Smooth muscle cell (in vitro differentiated cells): ENCODE data around the gene ADAMTSL2. TPM values are rescaled to one million over a fixed set of nuclear protein-coding genes. Genes with fewer than 3 reads are reported as not detected.

ENCODE experiments used
- DNase-seq: peaks from one replicate; lab custom pipeline; 2025; ENCODE audit not compliant: unreplicated experiment; lab: John Stamatoyannopoulos, UW
- H2AFZ ChIP-seq: fragments of 200-600 bp; sonication (generic); 2 replicates; pipeline ENCODE4 v1.6.0; 2016; ENCODE audit warnings: antibody characterized with exemption, low read depth, mild to moderate bottlenecking
- H3F3A ChIP-seq: fragments of 200-600 bp; sonication (generic); 2 replicates; pipeline ENCODE4 v1.6.0; 2017; ENCODE audit warnings: antibody characterized with exemption, low read depth
- H3K27ac ChIP-seq: fragments of 200-600 bp; sonication (generic); 2 replicates; pipeline ENCODE4 v1.5.1; 2016; ENCODE audit warnings: low read depth, mild to moderate bottlenecking
- H3K27me3 ChIP-seq: fragments of 200-600 bp; sonication (generic); 2 replicates; pipeline ENCODE4 v1.6.1; 2016; ENCODE audit warnings: low read depth, mild to moderate bottlenecking
- H3K36me3 ChIP-seq: fragments of 200-600 bp; sonication (generic); 2 replicates; pipeline ENCODE4 v1.5.1; 2016; ENCODE audit warnings: low read depth
- H3K4me1 ChIP-seq: fragments of 200-600 bp; sonication (generic); 2 replicates; pipeline ENCODE4 v1.5.1; 2016; ENCODE audit warnings: low read depth
- H3K4me2 ChIP-seq: fragments of 200-600 bp; sonication (generic); 2 replicates; pipeline ENCODE4 v1.6.0; 2016; ENCODE audit warnings: mild to moderate bottlenecking
- H3K4me3 ChIP-seq: fragments of 200-600 bp; sonication (generic); 2 replicates; pipeline ENCODE4 v1.5.1; 2016; ENCODE audit warnings: mild to moderate bottlenecking
- H3K79me2 ChIP-seq: fragments of 200-600 bp; sonication (generic); 2 replicates; pipeline ENCODE4 v1.6.0; 2016; ENCODE audit warnings: low read depth, mild to moderate bottlenecking
- H3K9ac ChIP-seq: fragments of 200-600 bp; sonication (generic); 2 replicates; pipeline ENCODE4 v1.6.0; 2016; ENCODE audit warnings: low read depth
- H3K9me3 ChIP-seq: fragments of 200-600 bp; sonication (generic); replicated peaks from 2 replicates; pipeline ENCODE4 v1.5.1; 2016; ENCODE audit warnings: low read depth
- H4K20me1 ChIP-seq: fragments of 200-600 bp; sonication (generic); 2 replicates; pipeline ENCODE4 v1.6.0; 2016; ENCODE audit warnings: low read depth
- CTCF ChIP-seq: fragments of 200-600 bp; sonication (generic); IDR thresholded peaks from 2 replicates; pipeline ENCODE4 v1.5.1; 2017; ENCODE audit warnings: borderline replicate concordance, mild to moderate bottlenecking, antibody characterized with exemption; ENCODE audit not compliant: insufficient read depth, poor library complexity, severe bottlenecking
- WGBS: methylation state at CpG from one replicate; pipeline ENCODE4 v1.1.7; 2016; ENCODE audit warnings: low lambda C conversion rate; 5-methylcytosine and 5-hydroxymethylcytosine counted together
- polyA plus RNA-seq: library from polyadenylated mRNA; unstranded; fragments of >200 nt; fragmentation: Nextera tagmentation; extraction: Ambion mirVana; gene quantifications from 2 replicates; pipeline ENCODE4 v1.2.1, GENCODE V29; 2016
- total RNA-seq: library from RNA; depleted of rRNA; stranded (reverse); fragments of >200 nt; gene quantifications from 2 replicates; pipeline ENCODE4 v1.2.3, GENCODE V29; 2014

ADAMTSL2 gene
- total and polyA plus RNA-seq, 2 experiments from 2014 or later, result 8.1 to 10.5 TPM

DNA sequence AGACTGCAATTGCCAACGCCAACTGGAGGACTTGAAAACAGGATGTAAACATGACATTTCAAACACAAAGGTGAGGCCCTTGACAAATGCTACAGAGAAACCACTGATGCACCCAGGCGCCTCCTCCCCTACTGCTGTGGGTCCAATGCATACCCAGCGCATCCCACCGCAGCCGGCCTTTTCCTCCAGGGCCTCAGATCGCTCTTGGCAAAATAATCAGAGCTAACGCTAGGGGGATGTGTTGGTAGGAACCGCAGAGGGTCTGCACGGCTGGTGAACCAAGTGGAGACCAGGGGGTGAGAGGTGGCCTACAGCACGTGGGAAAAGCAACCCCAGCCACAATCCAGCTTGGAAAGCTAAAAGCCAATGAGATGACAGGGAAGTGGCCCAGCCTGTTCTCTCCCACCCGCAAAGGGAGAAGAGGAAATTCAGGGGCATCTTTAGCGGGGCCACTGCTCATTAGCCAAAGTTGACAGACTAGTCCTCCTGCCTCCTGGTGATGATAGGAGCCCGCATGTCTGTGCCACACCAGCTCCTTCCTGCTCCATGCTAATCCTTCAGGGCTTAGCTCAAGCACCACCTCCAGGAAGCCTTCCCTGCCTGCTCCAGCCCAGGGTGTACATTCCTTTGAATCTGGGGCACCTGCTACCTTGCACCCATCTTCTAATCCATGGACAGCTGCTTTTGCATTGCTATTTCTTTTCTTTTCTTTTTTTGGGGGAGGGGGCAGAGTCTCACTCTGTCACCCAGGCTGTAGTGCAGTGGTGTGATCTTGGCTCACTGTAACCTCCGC lies 68.8 kb downstream of the ADAMTSL2 start:
- Histone ChIP-seq H2AFZ (no peak overlapping the region), H3F3A (no peaks in the 10 kb centered on the region), H3K4me3 (no peak overlapping the region), H3K9ac (no peak overlapping the region), H4K20me1 (no peaks in the 10 kb centered on the region), H3K4me2 (no peak overlapping the region), H3K4me1 (no peaks in the 10 kb centered on the region), H3K27ac (no peak overlapping the region), H3K36me3 (no peaks in the 10 kb centered on the region), H3K9me3 (no peaks in the 10 kb centered on the region), H3K79me2 (no peaks in the 10 kb centered on the region), H3K27me3 (peaks cover under 1% of the 10 kb centered on the region)
- WGBS, result 81% methylated on average over 14 of the region's 14 CpGs
- no peak for DNase-seq
- no peak for TF ChIP-seq CTCF

GRCh38 chr9:133604214-133604613 lies 69.7 kb downstream of the ADAMTSL2 start:
- no peak overlapping the region for H2AFZ ChIP-seq
- no peak for TF ChIP-seq CTCF
- peaks cover 5% of the 10 kb centered on the region for H3K27me3 ChIP-seq
- no peaks in the 10 kb centered on the region for H3F3A ChIP-seq
- no peaks in the 10 kb centered on the region for H3K36me3 ChIP-seq
- no peaks in the 10 kb centered on the region for H3K9me3 ChIP-seq
- DNase-seq, result no peak
- H3K9ac ChIP-seq, result no peak overlapping the region
- no peak overlapping the region for H3K4me3 ChIP-seq
- H3K4me2 ChIP-seq, result no peak overlapping the region
- no peaks in the 10 kb centered on the region for H3K79me2 ChIP-seq
- H3K4me1 ChIP-seq, result no peaks in the 10 kb centered on the region
- H3K27ac ChIP-seq, result no peak overlapping the region
- H4K20me1 ChIP-seq, result no peaks in the 10 kb centered on the region
- WGBS, result 67% methylated on average over 5 of the region's 5 CpGs

DNA sequence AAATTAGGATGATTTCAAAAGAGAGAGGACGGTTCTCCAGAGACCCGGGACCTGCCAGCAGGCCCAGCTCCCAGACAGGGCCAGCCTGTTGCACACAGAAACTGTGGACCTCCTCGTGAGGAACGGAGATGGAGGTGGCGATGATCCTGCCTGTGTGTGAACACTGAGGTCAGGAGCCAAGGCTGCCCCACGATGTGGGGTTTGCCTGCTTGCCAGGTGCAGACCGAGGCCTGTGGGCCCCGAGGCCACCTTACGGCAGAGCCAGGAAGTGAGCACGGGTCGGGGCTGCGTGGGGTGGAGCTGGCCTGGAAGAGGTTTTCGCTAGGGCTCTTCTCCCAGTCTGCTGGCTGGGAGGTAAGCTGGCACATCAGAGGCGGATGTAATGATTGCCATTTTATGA lies 70.4 kb downstream of the ADAMTSL2 start:
- Histone ChIP-seq H3K79me2 (no peaks in the 10 kb centered on the region), H3K27ac (no peak overlapping the region), H3K9me3 (no peaks in the 10 kb centered on the region), H3K27me3 (peaks cover 5% of the 10 kb centered on the region), H3F3A (no peaks in the 10 kb centered on the region), H3K9ac (no peak overlapping the region), H2AFZ (no peak overlapping the region), H3K4me2 (no peak overlapping the region), H4K20me1 (no peaks in the 10 kb centered on the region), H3K4me1 (no peaks in the 10 kb centered on the region), H3K4me3 (no peak overlapping the region), H3K36me3 (no peaks in the 10 kb centered on the region)
- DNase-seq, result no peak
- WGBS, result 82% methylated on average over 14 of the region's 14 CpGs
- no peak for TF ChIP-seq CTCF

DNA sequence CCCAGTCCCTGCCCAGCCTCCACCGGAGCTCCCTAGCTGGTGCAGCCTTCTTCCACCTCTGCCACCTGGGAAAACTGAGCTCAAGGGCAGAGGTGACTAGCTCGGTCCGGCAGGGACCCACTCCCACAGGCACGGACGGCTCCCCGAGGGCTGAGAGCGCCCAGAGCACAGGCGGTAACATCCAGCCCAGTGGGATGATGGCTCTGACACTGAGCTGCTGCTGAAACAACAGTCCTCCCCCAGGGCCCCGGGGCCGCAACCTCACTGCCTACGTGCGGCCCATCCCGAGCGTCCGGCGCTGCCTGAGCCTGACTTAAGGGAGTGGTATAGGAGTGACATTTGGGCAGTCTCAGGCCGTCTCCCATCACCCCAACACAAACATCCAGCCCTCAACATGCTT lies 70.9 kb downstream of the ADAMTSL2 start:
- Histone ChIP-seq H3K4me1 (no peaks in the 10 kb centered on the region), H3K9ac (no peak overlapping the region), H3K79me2 (no peaks in the 10 kb centered on the region), H3K27me3 (peaks cover 5% of the 10 kb centered on the region), H3F3A (no peaks in the 10 kb centered on the region), H3K4me2 (no peak overlapping the region), H3K27ac (no peak overlapping the region), H3K9me3 (no peaks in the 10 kb centered on the region), H3K36me3 (no peaks in the 10 kb centered on the region), H2AFZ (no peak overlapping the region), H3K4me3 (no peak overlapping the region), H4K20me1 (no peaks in the 10 kb centered on the region)
- no peak for DNase-seq
- WGBS, result 97% methylated on average over 17 of the region's 17 CpGs
- no peak for TF ChIP-seq CTCF
